IPS DF 19.7 (cell line): Measurements from ENCODE around the gene CIITA.

Source experiments
- DNase-seq: peaks from one replicate; pipeline ENCODE4 v3.0.0-alpha.2; 2013; ENCODE audit warnings: low read depth, low spot score

CIITA gene

GRCh38 chr16:10849736-10850477 lies 27.1 kb upstream of the CIITA start:
- no peak for DNase-seq

GRCh38 chr16:10850478-10850850 lies 26.5 kb upstream of the CIITA start:
- DNase-seq = no peak

GRCh38 chr16:10851512-10851911 lies 25.5 kb upstream of the CIITA start:
- no peak for DNase-seq

GRCh38 chr16:10852286-10852685 lies 24.7 kb upstream of the CIITA start:
- no peak for DNase-seq

- no peak for DNase-seq
These were observed 24.1 kb upstream of the CIITA start for GRCh38 chr16:10852948-10853347.

- no peak for DNase-seq
These were observed 21.0 kb upstream of the CIITA start for GRCh38 chr16:10856042-10856441.

GRCh38 chr16:10858203-10858602 lies 18.8 kb upstream of the CIITA start:
- no peak for DNase-seq

- no peak for DNase-seq
These were observed 18.0 kb upstream of the CIITA start for GRCh38 chr16:10859020-10859419.

GRCh38 chr16:10859658-10860057 lies 17.3 kb upstream of the CIITA start:
- no peak for DNase-seq

- no peak for DNase-seq
These were observed 14.6 kb upstream of the CIITA start for GRCh38 chr16:10862438-10862837.

- no peak for DNase-seq
These were observed 10.7 kb upstream of the CIITA start for GRCh38 chr16:10865991-10866966.

GRCh38 chr16:10867199-10867598 lies 9.8 kb upstream of the CIITA start:
- DNase-seq = no peak

- no peak for DNase-seq
These were observed 8.9 kb upstream of the CIITA start for GRCh38 chr16:10868104-10868595.

GRCh38 chr16:10868596-10869469 lies 8.2 kb upstream of the CIITA start:
- no peak for DNase-seq

- no peak for DNase-seq
These were observed 6.7 kb upstream of the CIITA start for GRCh38 chr16:10870137-10870776.

GRCh38 chr16:10870808-10871156 lies 6.2 kb upstream of the CIITA start:
- no peak for DNase-seq

GRCh38 chr16:10871157-10871991 lies 5.6 kb upstream of the CIITA start:
- DNase-seq = no peak

GRCh38 chr16:10876315-10876714 lies 687 bp upstream of the CIITA start:
- no peak for DNase-seq

GRCh38 chr16:10877472-10877946 lies 507 bp downstream of the CIITA start:
- DNase-seq = no peak

- DNase-seq = no peak
These were observed 1.3 kb downstream of the CIITA start for GRCh38 chr16:10878328-10878643.
